22Rv1 (cell line): ENCODE measurements around the gene STARD9.

Source experiments
- ZFX ChIP-seq: fragments of 450-650 bp; IDR thresholded peaks from 2 replicates; pipeline ENCODE4 v1.6.1; 2017; ENCODE audit warnings: antibody characterized with exemption, borderline replicate concordance
- TF ChIP-seq, protein P1 (sequence below): fragments of 450-650 bp; IDR thresholded peaks from 2 replicates; pipeline ENCODE4 v1.5.1; 2017; ENCODE audit warnings: mild to moderate bottlenecking

DNA sequence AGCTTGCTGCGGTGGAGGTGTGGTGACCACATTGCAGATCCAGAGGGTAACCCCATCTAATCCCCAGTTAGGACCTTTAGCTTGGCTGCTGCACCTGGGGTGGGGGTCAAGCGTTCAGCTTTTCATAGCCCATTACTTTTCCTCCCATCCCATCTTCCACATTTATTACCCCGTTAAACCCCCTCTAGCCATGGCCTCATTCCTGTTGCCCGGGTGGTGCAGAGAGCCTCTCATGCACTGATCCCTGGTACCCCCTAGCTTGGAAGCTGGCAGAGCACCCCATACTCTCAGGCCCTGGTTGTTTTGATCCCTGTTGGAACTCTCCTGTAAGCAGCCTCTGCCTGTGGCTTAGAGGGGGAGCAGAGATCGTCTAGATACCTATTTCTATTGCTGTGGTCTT lies 140.7 kb downstream of the STARD9 start:
- TF ChIP-seq, protein P1, sequence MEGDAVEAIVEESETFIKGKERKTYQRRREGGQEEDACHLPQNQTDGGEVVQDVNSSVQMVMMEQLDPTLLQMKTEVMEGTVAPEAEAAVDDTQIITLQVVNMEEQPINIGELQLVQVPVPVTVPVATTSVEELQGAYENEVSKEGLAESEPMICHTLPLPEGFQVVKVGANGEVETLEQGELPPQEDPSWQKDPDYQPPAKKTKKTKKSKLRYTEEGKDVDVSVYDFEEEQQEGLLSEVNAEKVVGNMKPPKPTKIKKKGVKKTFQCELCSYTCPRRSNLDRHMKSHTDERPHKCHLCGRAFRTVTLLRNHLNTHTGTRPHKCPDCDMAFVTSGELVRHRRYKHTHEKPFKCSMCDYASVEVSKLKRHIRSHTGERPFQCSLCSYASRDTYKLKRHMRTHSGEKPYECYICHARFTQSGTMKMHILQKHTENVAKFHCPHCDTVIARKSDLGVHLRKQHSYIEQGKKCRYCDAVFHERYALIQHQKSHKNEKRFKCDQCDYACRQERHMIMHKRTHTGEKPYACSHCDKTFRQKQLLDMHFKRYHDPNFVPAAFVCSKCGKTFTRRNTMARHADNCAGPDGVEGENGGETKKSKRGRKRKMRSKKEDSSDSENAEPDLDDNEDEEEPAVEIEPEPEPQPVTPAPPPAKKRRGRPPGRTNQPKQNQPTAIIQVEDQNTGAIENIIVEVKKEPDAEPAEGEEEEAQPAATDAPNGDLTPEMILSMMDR, result no peak
- no peak for TF ChIP-seq ZFX
